Neural crest cell (in vitro differentiated cells): ENCODE data around the gene SLC37A3. TPM values are rescaled to one million over a fixed set of nuclear protein-coding genes. Genes with fewer than 3 reads are reported as not detected.

Experiments
- DNase-seq: peaks from one replicate; pipeline ENCODE4 v3.0.0; 2021; ENCODE audit warnings: low read depth, mixed read lengths, low spot score
- H3K27ac Mint-ChIP-seq: one replicate; pipeline ENCODE4 v1.8.0; 2021; ENCODE audit warnings: mild to moderate bottlenecking, mixed read lengths; ENCODE audit not compliant: unreplicated experiment
- H3K27me3 Mint-ChIP-seq: 2 replicates; pipeline ENCODE4 v1.8.0; 2021; ENCODE audit warnings: low read depth, mild to moderate bottlenecking, mixed read lengths
- H3K36me3 Mint-ChIP-seq: 2 replicates; pipeline ENCODE4 v1.8.0; 2021; ENCODE audit warnings: low read depth, mild to moderate bottlenecking, mixed read lengths
- H3K4me1 Mint-ChIP-seq: 2 replicates; pipeline ENCODE4 v1.8.0; 2021; ENCODE audit warnings: mixed read lengths
- H3K4me3 Mint-ChIP-seq: one replicate; pipeline ENCODE4 v1.8.0; 2021; ENCODE audit warnings: mild to moderate bottlenecking, mixed read lengths
- H3K9me3 Mint-ChIP-seq: 2 replicates; pipeline ENCODE4 v1.8.0; 2021; ENCODE audit warnings: mixed read lengths
- CTCF ChIP-seq: fragments of 200-600 bp; sonication (generic); conservative IDR thresholded peaks from 2 replicates; pipeline ENCODE4 v1.5.0; 2021; ENCODE audit warnings: antibody characterized with exemption, mild to moderate bottlenecking
- total RNA-seq: library from RNA; stranded (reverse); gene quantifications from 2 replicates; pipeline ENCODE4 v1.2.1, GENCODE V29; 2021

The SLC37A3 gene
- total RNA-seq, 1 donor from 2014 or later: 48.2 TPM

- no peak for TF ChIP-seq CTCF
- Mint-ChIP-seq H3K4me1 (peaks cover 5% of the 10 kb centered on the region), H3K27ac (no peak overlapping the region)
These were observed 87.9 kb downstream of the SLC37A3 start for GRCh38 chr7:140310337-140311002.

GRCh38 chr7:140308060-140308459 is 90.3 kb downstream of the SLC37A3 start:
- no peak overlapping the region for H3K27ac Mint-ChIP-seq
- peaks cover 5% of the 10 kb centered on the region for H3K4me1 Mint-ChIP-seq
- peaks cover 2% of the 10 kb centered on the region for H3K27me3 Mint-ChIP-seq
- H3K36me3 Mint-ChIP-seq: peaks cover 12% of the 10 kb centered on the region
- no peak for TF ChIP-seq CTCF
- H3K9me3 Mint-ChIP-seq: peaks cover 11% of the 10 kb centered on the region
- H3K4me3 Mint-ChIP-seq: no peak overlapping the region
- no peak for DNase-seq

More at GRCh38 chr7:140310337-140311002, 87.9 kb downstream of the SLC37A3 start:
- Mint-ChIP-seq H3K27me3 (peaks cover 2% of the 10 kb centered on the region), H3K36me3 (peaks cover 18% of the 10 kb centered on the region), H3K9me3 (peaks cover 12% of the 10 kb centered on the region), H3K4me3 (no peak overlapping the region)
- no peak for DNase-seq

GRCh38 chr7:140304191-140304799 is 94.0 kb downstream of the SLC37A3 start:
- no peaks in the 10 kb centered on the region for H3K9me3 Mint-ChIP-seq
- H3K4me3 Mint-ChIP-seq: no peak overlapping the region
- peaks cover 5% of the 10 kb centered on the region for H3K4me1 Mint-ChIP-seq
- DNase-seq: no peak
- H3K27ac Mint-ChIP-seq: no peak overlapping the region
- H3K27me3 Mint-ChIP-seq: no peaks in the 10 kb centered on the region
- no peaks in the 10 kb centered on the region for H3K36me3 Mint-ChIP-seq
- TF ChIP-seq CTCF: peak; percentile 47

- DNase-seq: no peak
- no peaks in the 10 kb centered on the region for H3K4me1 Mint-ChIP-seq
- H3K27me3 Mint-ChIP-seq: no peaks in the 10 kb centered on the region
- H3K4me3 Mint-ChIP-seq: no peak overlapping the region
- H3K36me3 Mint-ChIP-seq: no peaks in the 10 kb centered on the region
- no peaks in the 10 kb centered on the region for H3K9me3 Mint-ChIP-seq
- no peak for TF ChIP-seq CTCF
- H3K27ac Mint-ChIP-seq: no peak overlapping the region
These were observed 97.8 kb downstream of the SLC37A3 start for GRCh38 chr7:140300243-140301136.

- H3K9me3 Mint-ChIP-seq: no peaks in the 10 kb centered on the region
- no peak for DNase-seq
- H3K4me3 Mint-ChIP-seq: no peak overlapping the region
- H3K4me1 Mint-ChIP-seq: no peaks in the 10 kb centered on the region
- no peak overlapping the region for H3K27ac Mint-ChIP-seq
- H3K27me3 Mint-ChIP-seq: no peaks in the 10 kb centered on the region
- no peak for TF ChIP-seq CTCF
- H3K36me3 Mint-ChIP-seq: no peaks in the 10 kb centered on the region
These were observed 100.1 kb downstream of the SLC37A3 start for GRCh38 chr7:140298213-140298612.
